Measurements from ENCODE around the gene SNURF. TPM values are rescaled to one million over a fixed set of nuclear protein-coding genes. Genes with fewer than 3 reads are reported as not detected.
"Not testable (repeated sequence)": the region's sequence is repeated elsewhere in the genome, so short reads cannot be mapped to it uniquely, and the experiment has no call there.

The SNURF gene
- total and polyA plus RNA-seq, 2 of the 4 experiments (the other 2 are of a cell fraction), result 6.5 to 8.1 TPM

- not testable (repeated sequence) for BruUV-seq (replicated peaks); ATAC-seq (ENCODE audit: low read depth)
Observed at GRCh38 chr15:24922781-24923180, 32.0 kb upstream of the SNURF start.

More at GRCh38 chr15:24922781-24923180, 32.0 kb upstream of the SNURF start:
- H4K8ac ChIP-seq (ENCODE audit: low read depth in 2 of 2, low read length in 2 of 2); intact Hi-C loops (cut with micrococcal nuclease); H3K23ac ChIP-seq (ENCODE audit: low read depth, low read length); H2AK9ac ChIP-seq (replicated peaks; ENCODE audit: low read depth, low read length, poor library complexity); H3K56ac ChIP-seq (ENCODE audit: extremely low read depth, insufficient read depth, low read length); H3K79me1 ChIP-seq (ENCODE audit: low read depth in 1 of 2, low read length in 2 of 2); DNase-seq; H4K20me1 ChIP-seq (ENCODE audit: insufficient read depth, low read length); H4K91ac ChIP-seq (ENCODE audit: insufficient read depth, low read depth, low read length); H3K9me1 ChIP-seq (ENCODE audit: insufficient read depth, low read length); H2BK15ac ChIP-seq (ENCODE audit: low read depth, low read length); H3K27me3 ChIP-seq (ENCODE audit: control insufficient read depth, insufficient read depth, low read length); H3K9me3 ChIP-seq (ENCODE audit: control insufficient read depth, insufficient read depth, low read length); H2BK5ac ChIP-seq (ENCODE audit: low read depth, low read length, poor library complexity, severe bottlenecking); H4K5ac ChIP-seq (ENCODE audit: low read depth, low read length); H3K36me3 ChIP-seq (ENCODE audit: control insufficient read depth, insufficient read depth, low read length); H2BK120ac ChIP-seq (ENCODE audit: low read depth, low read length); dilution Hi-C loops (cut with HindIII; ENCODE audit: low sequenced_read_pairs, unreplicated experiment); H3K4me1 ChIP-seq (ENCODE audit: control insufficient read depth, insufficient read depth, low read length); H2AK5ac ChIP-seq (ENCODE audit: low read depth, low read length); H2BK20ac ChIP-seq (ENCODE audit: low read depth, low read length); POLR2A ChIA-PET (ENCODE audit: unreplicated experiment); H2AFZ ChIP-seq (replicated peaks; ENCODE audit: low read length, poor library complexity); H3K27ac ChIP-seq (ENCODE audit: insufficient read depth, low read length); H3K4me2 ChIP-seq (ENCODE audit: low read depth, low read length); H3K14ac ChIP-seq (replicated peaks; ENCODE audit: low read depth, low read length); in situ Hi-C loops (cut with MboI; ENCODE audit: low sequenced_read_pairs); H3K4me3 ChIP-seq (ENCODE audit: insufficient read depth, low read depth, low read length); H3K4ac ChIP-seq (ENCODE audit: low read depth, low read length); H3K18ac ChIP-seq (ENCODE audit: low read depth, low read length); CTCF ChIA-PET; H3K9ac ChIP-seq (ENCODE audit: low read depth, low read length): not testable (repeated sequence)
- WGBS, 2 experiments (ENCODE audit: extremely low coverage in 2 of 2, insufficient read length in 1 of 2), result no CpG with 5 or more reads among the region's 6 CpGs
